ENCODE data around the gene CTDSPL2. TPM values are rescaled to one million over a fixed set of nuclear protein-coding genes. Genes with fewer than 3 reads are reported as not detected.
"Not testable (repeated sequence)": the region's sequence is repeated elsewhere in the genome, so short reads cannot be mapped to it uniquely, and the experiment has no call there.

Gene CTDSPL2
- total and polyA plus RNA-seq, 2 donors (not counting 1 experiment from before 2014, with no cell fraction given), result 38.0 to 65.7 TPM

- H2AFZ ChIP-seq (ENCODE audit: low read length), result no peak overlapping the region
- no peak overlapping the region for H3K27ac ChIP-seq (ENCODE audit: insufficient read depth, low read length)
- peak overlapping the region; percentile 45 for H3K4me2 ChIP-seq (ENCODE audit: extremely low read depth, insufficient read depth, low read length)
- no peak for TF ChIP-seq EZH2 (IDR thresholded peaks at IDR 0.05; ENCODE audit: low read length, missing control alignments)
- TF ChIP-seq CTCF (conservative IDR thresholded peaks at IDR 0.05 in 1 of 2, IDR thresholded peaks at IDR 0.05 in 1 of 2; ENCODE audit: low read depth in 1 of 2, low read length in 2 of 2), result no peak
- H3K79me2 ChIP-seq (ENCODE audit: control insufficient read depth, insufficient read depth, low read length), result peaks cover 86% of the 10 kb centered on the region
- no peaks in the 10 kb centered on the region for H3K36me3 ChIP-seq (ENCODE audit: control insufficient read depth, insufficient read depth, low read length)
- H4K20me1 ChIP-seq (ENCODE audit: control insufficient read depth, extremely low read depth, insufficient read depth, low read length), result no peaks in the 10 kb centered on the region
- peak overlapping the region in 1 of 4 experiments; percentile 0 for H3K4me3 ChIP-seq (replicated peaks in 1 of 4; ENCODE audit: control extremely low read depth in 1 of 4, insufficient read depth in 1 of 4, low read depth in 3 of 4, low read length in 4 of 4)
- no peak for DNase-seq (ENCODE audit: low read depth in 2 of 2)
- no peak overlapping the region for H3K9ac ChIP-seq (ENCODE audit: insufficient read depth, low read length)
- H3K9me3 ChIP-seq (ENCODE audit: control insufficient read depth, insufficient read depth, low read depth, low read length), result no peaks in the 10 kb centered on the region
- H3K4me1 ChIP-seq (ENCODE audit: control insufficient read depth, extremely low read depth, insufficient read depth, low read length), result peaks cover 16% of the 10 kb centered on the region
- H3K27me3 ChIP-seq (ENCODE audit: control insufficient read depth, insufficient read depth, low read length), result no peaks in the 10 kb centered on the region
Observed at GRCh38 chr15:44542596-44542995, 115.2 kb downstream of the CTDSPL2 start.

GRCh38 chr15:44544745-44545144, 117.3 kb downstream of the CTDSPL2 start:
- not testable (repeated sequence) for H3K27ac ChIP-seq (ENCODE audit: insufficient read depth, low read length)

GRCh38 chr15:44545913-44546802, 118.7 kb downstream of the CTDSPL2 start:
- Histone ChIP-seq H3K36me3 (ENCODE audit: control insufficient read depth, insufficient read depth, low read length) (no peaks in the 10 kb centered on the region), H3K4me1 (ENCODE audit: control insufficient read depth, extremely low read depth, insufficient read depth, low read length) (peaks cover 16% of the 10 kb centered on the region), H3K9me3 (ENCODE audit: control insufficient read depth, insufficient read depth, low read depth, low read length) (no peaks in the 10 kb centered on the region), H3K4me3 (replicated peaks in 1 of 4; ENCODE audit: control extremely low read depth in 1 of 4, insufficient read depth in 1 of 4, low read depth in 3 of 4, low read length in 4 of 4) (no peak overlapping the region), H2AFZ (ENCODE audit: low read length) (no peak overlapping the region), H3K4me2 (ENCODE audit: extremely low read depth, insufficient read depth, low read length) (peak overlapping the region; percentile 42), H3K9ac (ENCODE audit: insufficient read depth, low read length) (no peak overlapping the region), H4K20me1 (ENCODE audit: control insufficient read depth, extremely low read depth, insufficient read depth, low read length) (no peaks in the 10 kb centered on the region), H3K27ac (ENCODE audit: insufficient read depth, low read length) (peak overlapping the region; percentile 11), H3K27me3 (ENCODE audit: control insufficient read depth, insufficient read depth, low read length) (no peaks in the 10 kb centered on the region), H3K79me2 (ENCODE audit: control insufficient read depth, insufficient read depth, low read length) (peaks cover 77% of the 10 kb centered on the region)
- TF ChIP-seq EZH2 (IDR thresholded peaks at IDR 0.05; ENCODE audit: low read length, missing control alignments) (no peak), CTCF (conservative IDR thresholded peaks at IDR 0.05 in 1 of 2, IDR thresholded peaks at IDR 0.05 in 1 of 2; ENCODE audit: low read depth in 1 of 2, low read length in 2 of 2) (peak; percentile 41 to 52)
- DNase-seq (ENCODE audit: low read depth in 2 of 2), result peak; percentile 36 to 39

More at GRCh38 chr15:44544745-44545144, 117.3 kb downstream of the CTDSPL2 start:
- not testable (repeated sequence) for H2AFZ ChIP-seq (ENCODE audit: low read length); H3K36me3 ChIP-seq (ENCODE audit: control insufficient read depth, insufficient read depth, low read length); H3K27me3 ChIP-seq (ENCODE audit: control insufficient read depth, insufficient read depth, low read length); H4K20me1 ChIP-seq (ENCODE audit: control insufficient read depth, extremely low read depth, insufficient read depth, low read length); H3K4me3 ChIP-seq (replicated peaks in 1 of 4; ENCODE audit: control extremely low read depth in 1 of 4, insufficient read depth in 1 of 4, low read depth in 3 of 4, low read length in 4 of 4); H3K4me2 ChIP-seq (ENCODE audit: extremely low read depth, insufficient read depth, low read length); H3K9me3 ChIP-seq (ENCODE audit: control insufficient read depth, insufficient read depth, low read depth, low read length); H3K9ac ChIP-seq (ENCODE audit: insufficient read depth, low read length); DNase-seq (ENCODE audit: low read depth in 2 of 2)
- Histone ChIP-seq H3K79me2 (ENCODE audit: control insufficient read depth, insufficient read depth, low read length) (peaks cover 82% of the 10 kb centered on the region), H3K4me1 (ENCODE audit: control insufficient read depth, extremely low read depth, insufficient read depth, low read length) (peaks cover 16% of the 10 kb centered on the region)

- H3K4me2 ChIP-seq (ENCODE audit: extremely low read depth, insufficient read depth, low read length); H3K36me3 ChIP-seq (ENCODE audit: control insufficient read depth, insufficient read depth, low read length); H3K4me1 ChIP-seq (ENCODE audit: control insufficient read depth, extremely low read depth, insufficient read depth, low read length); H3K9me3 ChIP-seq (ENCODE audit: control insufficient read depth, insufficient read depth, low read depth, low read length); H3K9ac ChIP-seq (ENCODE audit: insufficient read depth, low read length); H2AFZ ChIP-seq (ENCODE audit: low read length); H3K4me3 ChIP-seq (replicated peaks in 1 of 4; ENCODE audit: control extremely low read depth in 1 of 4, insufficient read depth in 1 of 4, low read depth in 3 of 4, low read length in 4 of 4); H4K20me1 ChIP-seq (ENCODE audit: control insufficient read depth, extremely low read depth, insufficient read depth, low read length); H3K27ac ChIP-seq (ENCODE audit: insufficient read depth, low read length); DNase-seq (ENCODE audit: low read depth in 2 of 2); H3K27me3 ChIP-seq (ENCODE audit: control insufficient read depth, insufficient read depth, low read length): not testable (repeated sequence)
- H3K79me2 ChIP-seq (ENCODE audit: control insufficient read depth, insufficient read depth, low read length), result peaks cover 54% of the 10 kb centered on the region
Observed at GRCh38 chr15:44549152-44549551, 121.7 kb downstream of the CTDSPL2 start.
